Vagina (tissue), 2 donors: ENCODE data around the gene CDK14.

Experiments used
- CTCF ChIP-seq, 3 experiments: fragments of 450-650 bp in 2 of 3; fragments of 200-600 bp in 1 of 3; sonication (generic) in 1 of 3; IDR thresholded peaks; one replicate each; pipeline ENCODE4 v1.5.1; 2017 to 2019; ENCODE audit warnings: antibody characterized with exemption in 3 of 3, mild to moderate bottlenecking in 2 of 3, moderate library complexity in 2 of 3
- POLR2A ChIP-seq, 2 donors: fragments of 450-650 bp; IDR thresholded peaks; one replicate each; pipeline ENCODE4 v1.6.1; 2017; ENCODE audit warnings: antibody characterized with exemption in 2 of 2, mild to moderate bottlenecking in 2 of 2, moderate library complexity in 2 of 2
- POLR2AphosphoS5 ChIP-seq, 2 donors: sonication (generic); formaldehyde crosslinking; IDR thresholded peaks; one replicate each; pipeline ENCODE4 v1.9.0; 2017; ENCODE audit warnings: antibody characterized with exemption in 2 of 2, mild to moderate bottlenecking in 2 of 2, low read depth in 1 of 2; ENCODE audit not compliant: insufficient read depth in 1 of 2

- no peak for TF ChIP-seq POLR2A (IDR thresholded peaks at IDR 0.05)
- TF ChIP-seq CTCF (IDR thresholded peaks at IDR 0.05), result no peak
- TF ChIP-seq POLR2AphosphoS5 (IDR thresholded peaks at IDR 0.05; ENCODE audit: insufficient read depth in 1 of 2, low read depth in 1 of 2), result no peak
Measured at GRCh38 chr7:91083855-91084644, 487.9 kb downstream of the CDK14 start.
